Right hindlimb (tissue), 1 donor: Measurements from ENCODE around the gene SYCE1L.
A peak's percentile ranks its signal among the peaks of the same experiment; 100 is the strongest.
"Not testable (repeated sequence)": the region's sequence is repeated elsewhere in the genome, so short reads cannot be mapped to it uniquely, and the experiment has no call there.

ENCODE experiments used
- DNase-seq: peaks from one replicate; pipeline ENCODE4 v3.0.0-alpha.2; 2018

SYCE1L gene

GRCh38 chr16:77199211-77199610, at the start of gene SYCE1L:
Gene SYCE1L, plus strand, starts transcription at chr16:77199408. Its CDS starts 44 bp downstream, at chr16:77199452.
- no peak for DNase-seq

GRCh38 chr16:77157346-77158058, 41.7 kb upstream of the SYCE1L start:
- DNase-seq: peak; percentile 64

GRCh38 chr16:77158293-77158692, 40.9 kb upstream of the SYCE1L start:
- no peak for DNase-seq

- DNase-seq: no peak
Observed at GRCh38 chr16:77165006-77165405, 34.2 kb upstream of the SYCE1L start.

GRCh38 chr16:77165536-77166236, 33.5 kb upstream of the SYCE1L start:
- peak; percentile 77 for DNase-seq

- DNase-seq: no peak
Observed at GRCh38 chr16:77166726-77167125, 32.5 kb upstream of the SYCE1L start.

GRCh38 chr16:77168901-77169300, 30.3 kb upstream of the SYCE1L start:
- DNase-seq: no peak

GRCh38 chr16:77169650-77170236, 29.5 kb upstream of the SYCE1L start:
- no peak for DNase-seq

- DNase-seq: no peak
Observed at GRCh38 chr16:77170805-77171204, 28.4 kb upstream of the SYCE1L start.

GRCh38 chr16:77171745-77172635, 27.2 kb upstream of the SYCE1L start:
- no peak for DNase-seq

GRCh38 chr16:77172951-77173350, 26.3 kb upstream of the SYCE1L start:
- DNase-seq: no peak

- DNase-seq: no peak
Observed at GRCh38 chr16:77183137-77183536, 16.1 kb upstream of the SYCE1L start.

- DNase-seq: not testable (repeated sequence)
Observed at GRCh38 chr16:77186298-77186697, 12.9 kb upstream of the SYCE1L start.

GRCh38 chr16:77190190-77190477, 9.1 kb upstream of the SYCE1L start:
- DNase-seq: no peak

- peak; percentile 99 for DNase-seq
Observed at GRCh38 chr16:77190478-77191258, 8.5 kb upstream of the SYCE1L start, which contains the start of gene MON1B. Gene MON1B, plus strand, starts transcription at chr16:77191190. Its CDS starts 296 bp downstream, at chr16:77191486.

- DNase-seq: peak; percentile 43
Observed at GRCh38 chr16:77191259-77191969, 7.8 kb upstream of the SYCE1L start.

GRCh38 chr16:77193377-77193776, 5.8 kb upstream of the SYCE1L start:
- no peak for DNase-seq

GRCh38 chr16:77194295-77195231, 4.6 kb upstream of the SYCE1L start:
- no peak for DNase-seq

- DNase-seq: no peak
Observed at GRCh38 chr16:77195411-77195810, 3.8 kb upstream of the SYCE1L start.

GRCh38 chr16:77197747-77198146, 1.5 kb upstream of the SYCE1L start:
- no peak for DNase-seq
